HepG2 (cell line): ENCODE results near the gene PSMD5. TPM values are rescaled to one million over a fixed set of nuclear protein-coding genes. Genes with fewer than 3 reads are reported as not detected.

Experiments
- ARNT2 ChIP-seq: sonication (generic); formaldehyde crosslinking; IDR thresholded peaks from 2 replicates; pipeline ENCODE4 v1.8.0; 2022; ENCODE audit warnings: mild to moderate bottlenecking, low read depth, missing genetic modification reagents, moderate library complexity
- CREBL2 ChIP-seq: sonication (generic); formaldehyde crosslinking; IDR thresholded peaks from 2 replicates; pipeline ENCODE4 v1.8.1; 2023; ENCODE audit warnings: missing genetic modification reagents, mild to moderate bottlenecking, borderline replicate concordance
- CREM ChIP-seq, 2 experiments: sonication (generic) in 1 of 2; formaldehyde crosslinking in 1 of 2; IDR thresholded peaks; 2 replicates each; pipeline versions ENCODE4 v1.4.0 to v1.6.1; 2016 to 2020; ENCODE audit warnings: antibody characterized with exemption in 1 of 2, mild to moderate bottlenecking in 1 of 2, missing genetic modification reagents in 1 of 2
- FOSL1 ChIP-seq: sonication (generic); formaldehyde crosslinking; IDR thresholded peaks from 2 replicates; pipeline ENCODE4 v1.9.0; 2021; ENCODE audit warnings: missing genetic modification reagents, borderline replicate concordance
- FOXP1 ChIP-seq, 2 experiments: fragments of 450-650 bp in 1 of 2; IDR thresholded peaks; 2 replicates each; pipeline ENCODE4 v1.6.1; 2017 to 2018; ENCODE audit warnings: antibody characterized with exemption in 1 of 2
- JDP2 ChIP-seq: sonication (generic); formaldehyde crosslinking; IDR thresholded peaks from 2 replicates; pipeline ENCODE4 v1.8.1; 2022; ENCODE audit warnings: missing genetic modification reagents, borderline replicate concordance
- JUND ChIP-seq: sonication (generic); formaldehyde crosslinking; IDR thresholded peaks from 2 replicates; pipeline ENCODE4 v1.8.0; 2022; ENCODE audit warnings: mild to moderate bottlenecking, missing genetic modification reagents
- MED1 ChIP-seq: sonication (generic); formaldehyde crosslinking; IDR thresholded peaks from 2 replicates; pipeline ENCODE4 v1.4.0; 2020; ENCODE audit warnings: missing genetic modification reagents
- NFIC ChIP-seq: IDR thresholded peaks from 2 replicates; pipeline ENCODE4 v1.6.1; 2012; ENCODE audit warnings: mild to moderate bottlenecking, low read length, inconsistent platforms
- NONO ChIP-seq, 2 experiments: fragments of 450-650 bp in 1 of 2; sonication (generic) in 1 of 2; formaldehyde crosslinking in 1 of 2; IDR thresholded peaks in 1 of 2; conservative IDR thresholded peaks in 1 of 2; 2 replicates each; pipeline versions ENCODE4 v1.6.1 to v1.8.0; 2017 to 2022; ENCODE audit warnings: mild to moderate bottlenecking in 1 of 2, missing genetic modification reagents in 1 of 2, moderate library complexity in 1 of 2
- NPAS2 ChIP-seq: sonication (generic); formaldehyde crosslinking; IDR thresholded peaks from 2 replicates; pipeline ENCODE4 v1.8.0; 2022; ENCODE audit warnings: mild to moderate bottlenecking, missing genetic modification reagents, borderline replicate concordance
- POLR2AphosphoS2 ChIP-seq: IDR thresholded peaks from 2 replicates; pipeline ENCODE4 v1.6.1; 2011; ENCODE audit warnings: low read depth, low read length, improper control_type of control experiment
- RFX1 ChIP-seq: fragments of 450-650 bp; IDR thresholded peaks from 2 replicates; pipeline ENCODE4 v1.6.1; 2017
- SALL1 ChIP-seq: sonication (generic); formaldehyde crosslinking; IDR thresholded peaks from 2 replicates; pipeline ENCODE4 v1.8.0; 2022; ENCODE audit warnings: mild to moderate bottlenecking, missing genetic modification reagents
- SAP130 ChIP-seq: IDR thresholded peaks from 2 replicates; pipeline ENCODE4 v1.6.1; 2016; ENCODE audit warnings: low read depth
- SMAD9 ChIP-seq: sonication (generic); formaldehyde crosslinking; IDR thresholded peaks from 2 replicates; pipeline ENCODE4 v1.5.1; 2020; ENCODE audit warnings: mild to moderate bottlenecking, missing genetic modification reagents
- SOX6 ChIP-seq, 2 experiments: fragments of 450-650 bp in 1 of 2; sonication (generic) in 1 of 2; formaldehyde crosslinking in 1 of 2; IDR thresholded peaks; 2 replicates each; pipeline versions ENCODE4 v1.4.0 to v1.6.1; 2017 to 2020; ENCODE audit warnings: antibody characterized with exemption in 1 of 2, mild to moderate bottlenecking in 1 of 2, missing genetic modification reagents in 1 of 2
- TRIM24 ChIP-seq: sonication (generic); formaldehyde crosslinking; IDR thresholded peaks from 2 replicates; pipeline ENCODE4 v1.8.0; 2022; ENCODE audit warnings: mild to moderate bottlenecking, missing genetic modification reagents
- ZBTB43 ChIP-seq: sonication (generic); formaldehyde crosslinking; conservative IDR thresholded peaks from 2 replicates; pipeline ENCODE4 v1.4.0; 2020; ENCODE audit warnings: missing genetic modification reagents
- ZNF10 ChIP-seq: sonication (generic); formaldehyde crosslinking; IDR thresholded peaks from 2 replicates; pipeline ENCODE4 v1.4.0; 2020; ENCODE audit warnings: mild to moderate bottlenecking, low read depth, missing genetic modification reagents, borderline replicate concordance
- ZNF510 ChIP-seq: sonication (generic); formaldehyde crosslinking; IDR thresholded peaks from 2 replicates; pipeline ENCODE4 v1.4.0; 2020; ENCODE audit warnings: low read depth, mild to moderate bottlenecking, missing genetic modification reagents
- ZNF563 ChIP-seq: sonication (generic); formaldehyde crosslinking; IDR thresholded peaks from 2 replicates; pipeline ENCODE4 v1.8.0; 2022; ENCODE audit warnings: mild to moderate bottlenecking, moderate library complexity, missing genetic modification reagents
- ZNF607 ChIP-seq: sonication (generic); formaldehyde crosslinking; IDR thresholded peaks from 2 replicates; pipeline ENCODE4 v1.5.1; 2020; ENCODE audit warnings: missing genetic modification reagents, mild to moderate bottlenecking, borderline replicate concordance
- ZNF747 ChIP-seq: sonication (generic); formaldehyde crosslinking; IDR thresholded peaks from 2 replicates; pipeline ENCODE4 v1.8.1; 2023; ENCODE audit warnings: missing genetic modification reagents, mild to moderate bottlenecking, borderline replicate concordance
- ZNF776 ChIP-seq: sonication (generic); formaldehyde crosslinking; IDR thresholded peaks from 2 replicates; pipeline ENCODE4 v1.4.0; 2020; ENCODE audit warnings: mild to moderate bottlenecking, missing genetic modification reagents
- ZNF782 ChIP-seq: sonication (generic); formaldehyde crosslinking; IDR thresholded peaks from 2 replicates; pipeline ENCODE4 v1.4.0; 2020; ENCODE audit warnings: missing genetic modification reagents, mild to moderate bottlenecking, borderline replicate concordance
- ZNF891 ChIP-seq: sonication (generic); formaldehyde crosslinking; IDR thresholded peaks from 2 replicates; pipeline ENCODE4 v1.5.0; 2020; ENCODE audit warnings: mild to moderate bottlenecking, missing genetic modification reagents
- polyA plus RNA-seq, 8 experiments: library from polyadenylated mRNA; depleted of rRNA in 3 of 8; stranded (reverse) in 7 of 8; unstranded in 1 of 8; fragments of >200 nt; fragmentation: Illumina TruSeq in 4 of 8; extraction: Trizol in 4 of 8; gene quantifications; 2 replicates each; pipeline versions ENCODE4 v1.2.1 to v1.2.3, GENCODE V29; 2011 to 2016; ENCODE audit warnings: low read depth in 4 of 8, missing spikeins in 1 of 8, mixed read lengths in 1 of 8; ENCODE audit not compliant: insufficient read depth in 1 of 8
- total RNA-seq, 5 experiments: library from RNA; depleted of rRNA; stranded (reverse); fragments of >200 nt; fragmentation: Illumina TruSeq; extraction: Trizol; gene quantifications; 2 replicates each; pipeline ENCODE4 v1.2.3, GENCODE V29; 2016; ENCODE audit warnings: low read depth in 1 of 5
- TF ChIP-seq, protein P1 (sequence below): sonication (generic); formaldehyde crosslinking; IDR thresholded peaks from 2 replicates; pipeline ENCODE4 v1.4.0; 2020; ENCODE audit warnings: missing genetic modification reagents, borderline replicate concordance

The PSMD5 gene
- total and polyA plus RNA-seq, 2 of the 13 experiments (the other 11 are each of a cell fraction or from before 2014, with no cell fraction given): 12.7 to 18.1 TPM

GRCh38 chr9:120783602-120784047 lies 59.1 kb downstream of the PSMD5 start (continued):
- no peak for TF ChIP-seq SOX6 (IDR thresholded peaks at IDR 0.05)
- TF ChIP-seq SOX6 (CRISPR knock-in tag; IDR thresholded peaks at IDR 0.05): peak; percentile 92
- no peak for TF ChIP-seq MED1 (CRISPR knock-in tag)
- TF ChIP-seq ZNF782: no peak
- TF ChIP-seq NPAS2 (CRISPR knock-in tag): no peak
- no peak for TF ChIP-seq ZNF776
- TF ChIP-seq FOXP1 (IDR thresholded peaks at IDR 0.05): no peak
- peak; percentile 52; the same call in 1 of the 2 replicates for TF ChIP-seq FOXP1 (CRISPR knock-in tag; IDR thresholded peaks at IDR 0.05)
- no peak for TF ChIP-seq ARNT2 (CRISPR knock-in tag)
- TF ChIP-seq SALL1 (CRISPR knock-in tag): no peak
- TF ChIP-seq CREM (IDR thresholded peaks at IDR 0.05): peak; percentile 31; the same call in 1 of the 2 replicates
- TF ChIP-seq CREM (CRISPR knock-in tag; IDR thresholded peaks at IDR 0.05): no peak
- TF ChIP-seq SMAD9: no peak
- TF ChIP-seq SAP130 (CRISPR knock-in tag): 0 out of 2 replicates have a peak, but pooled peaks have one; percentile 30
- TF ChIP-seq ZNF891 (CRISPR knock-in tag): no peak
- TF ChIP-seq ZNF510 (CRISPR knock-in tag): no peak
- TF ChIP-seq CREBL2 (CRISPR knock-in tag): no peak
- TF ChIP-seq NFIC: no peak
- no peak for TF ChIP-seq ZNF563 (CRISPR knock-in tag)
- no peak for TF ChIP-seq POLR2AphosphoS2
- no peak for TF ChIP-seq JUND (CRISPR knock-in tag)
- no peak for TF ChIP-seq NONO (IDR thresholded peaks at IDR 0.05)
- no peak for TF ChIP-seq NONO (CRISPR knock-in tag; conservative IDR thresholded peaks at IDR 0.05)
- TF ChIP-seq ZNF10 (CRISPR knock-in tag): no peak
- no peak for TF ChIP-seq TRIM24
- TF ChIP-seq JDP2 (CRISPR knock-in tag): no peak
- no peak for TF ChIP-seq ZNF607
- TF ChIP-seq, protein P1, sequence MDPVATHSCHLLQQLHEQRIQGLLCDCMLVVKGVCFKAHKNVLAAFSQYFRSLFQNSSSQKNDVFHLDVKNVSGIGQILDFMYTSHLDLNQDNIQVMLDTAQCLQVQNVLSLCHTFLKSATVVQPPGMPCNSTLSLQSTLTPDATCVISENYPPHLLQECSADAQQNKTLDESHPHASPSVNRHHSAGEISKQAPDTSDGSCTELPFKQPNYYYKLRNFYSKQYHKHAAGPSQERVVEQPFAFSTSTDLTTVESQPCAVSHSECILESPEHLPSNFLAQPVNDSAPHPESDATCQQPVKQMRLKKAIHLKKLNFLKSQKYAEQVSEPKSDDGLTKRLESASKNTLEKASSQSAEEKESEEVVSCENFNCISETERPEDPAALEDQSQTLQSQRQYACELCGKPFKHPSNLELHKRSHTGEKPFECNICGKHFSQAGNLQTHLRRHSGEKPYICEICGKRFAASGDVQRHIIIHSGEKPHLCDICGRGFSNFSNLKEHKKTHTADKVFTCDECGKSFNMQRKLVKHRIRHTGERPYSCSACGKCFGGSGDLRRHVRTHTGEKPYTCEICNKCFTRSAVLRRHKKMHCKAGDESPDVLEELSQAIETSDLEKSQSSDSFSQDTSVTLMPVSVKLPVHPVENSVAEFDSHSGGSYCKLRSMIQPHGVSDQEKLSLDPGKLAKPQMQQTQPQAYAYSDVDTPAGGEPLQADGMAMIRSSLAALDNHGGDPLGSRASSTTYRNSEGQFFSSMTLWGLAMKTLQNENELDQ: no peak
- no peak for TF ChIP-seq RFX1
- no peak for TF ChIP-seq ZBTB43 (CRISPR knock-in tag)
- no peak for TF ChIP-seq FOSL1 (CRISPR knock-in tag)
- TF ChIP-seq ZNF747 (CRISPR knock-in tag): no peak
